22Rv1 (cell line): ENCODE measurements around the gene AFG3L2.

Source experiments
- ZFX ChIP-seq: fragments of 450-650 bp; IDR thresholded peaks from 2 replicates; pipeline ENCODE4 v1.6.1; 2017; ENCODE audit warnings: antibody characterized with exemption, borderline replicate concordance
- TF ChIP-seq, protein P1 (sequence below): fragments of 450-650 bp; IDR thresholded peaks from 2 replicates; pipeline ENCODE4 v1.5.1; 2017; ENCODE audit warnings: mild to moderate bottlenecking

DNA sequence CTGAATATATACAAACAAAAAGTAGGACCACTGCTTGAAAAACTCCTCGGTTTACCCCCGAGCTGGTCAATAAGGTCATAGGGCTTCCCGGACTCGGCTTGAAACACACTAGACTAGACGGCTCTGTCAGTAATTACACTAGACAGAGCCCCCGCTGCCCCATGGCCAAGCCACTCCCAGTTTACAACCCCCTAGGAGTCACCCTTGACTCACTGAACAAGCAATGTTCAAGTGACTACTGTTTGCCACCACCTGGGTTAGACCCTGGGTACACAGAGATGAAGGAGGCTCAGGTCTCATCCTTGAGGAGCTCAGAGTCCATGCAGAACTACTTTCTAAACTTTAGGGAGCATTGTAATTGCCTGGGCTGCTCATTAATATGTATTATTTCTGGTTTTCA, 17.0 kb upstream of the AFG3L2 start:
- TF ChIP-seq, protein P1, sequence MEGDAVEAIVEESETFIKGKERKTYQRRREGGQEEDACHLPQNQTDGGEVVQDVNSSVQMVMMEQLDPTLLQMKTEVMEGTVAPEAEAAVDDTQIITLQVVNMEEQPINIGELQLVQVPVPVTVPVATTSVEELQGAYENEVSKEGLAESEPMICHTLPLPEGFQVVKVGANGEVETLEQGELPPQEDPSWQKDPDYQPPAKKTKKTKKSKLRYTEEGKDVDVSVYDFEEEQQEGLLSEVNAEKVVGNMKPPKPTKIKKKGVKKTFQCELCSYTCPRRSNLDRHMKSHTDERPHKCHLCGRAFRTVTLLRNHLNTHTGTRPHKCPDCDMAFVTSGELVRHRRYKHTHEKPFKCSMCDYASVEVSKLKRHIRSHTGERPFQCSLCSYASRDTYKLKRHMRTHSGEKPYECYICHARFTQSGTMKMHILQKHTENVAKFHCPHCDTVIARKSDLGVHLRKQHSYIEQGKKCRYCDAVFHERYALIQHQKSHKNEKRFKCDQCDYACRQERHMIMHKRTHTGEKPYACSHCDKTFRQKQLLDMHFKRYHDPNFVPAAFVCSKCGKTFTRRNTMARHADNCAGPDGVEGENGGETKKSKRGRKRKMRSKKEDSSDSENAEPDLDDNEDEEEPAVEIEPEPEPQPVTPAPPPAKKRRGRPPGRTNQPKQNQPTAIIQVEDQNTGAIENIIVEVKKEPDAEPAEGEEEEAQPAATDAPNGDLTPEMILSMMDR: no peak
- TF ChIP-seq ZFX: no peak
